Transverse colon (tissue), 4 donors: Measurements from ENCODE around the gene SLC6A20. TPM values are rescaled to one million over a fixed set of nuclear protein-coding genes. Genes with fewer than 3 reads are reported as not detected.

Source experiments
- DNase-seq: peaks from one replicate; pipeline ENCODE4 v3.0.0-alpha.2; 2019
- H3K27ac ChIP-seq, 4 donors: fragments of 200-600 bp; sonication (generic); 2 replicates each; pipeline ENCODE4 v1.5.1; 2016 to 2018; ENCODE audit warnings: inconsistent platforms in 4 of 4
- H3K27me3 ChIP-seq: fragments of 200-600 bp; sonication (generic); 2 replicates; pipeline ENCODE4 v1.5.1; 2017; ENCODE audit warnings: inconsistent platforms
- H3K36me3 ChIP-seq, 4 donors: fragments of 200-600 bp; sonication (generic); 2 replicates each; pipeline ENCODE4 v1.5.1; 2017 to 2019; ENCODE audit warnings: inconsistent platforms in 4 of 4
- H3K4me1 ChIP-seq, 4 donors: fragments of 200-600 bp; sonication (generic); 2 replicates each; pipeline ENCODE4 v1.5.1; 2017 to 2020; ENCODE audit warnings: inconsistent platforms in 4 of 4
- H3K4me3 ChIP-seq, 4 donors: fragments of 200-600 bp; sonication (generic); 1 replicate in 1 of 4; 2 replicates in 3 of 4; pipeline versions ENCODE4 v1.5.1 to v1.6.1; 2017 to 2019; ENCODE audit warnings: inconsistent platforms in 4 of 4
- H3K9me3 ChIP-seq, 2 donors: fragments of 200-600 bp; sonication (generic); 2 replicates each; pipeline ENCODE4 v1.5.1; 2017 to 2019; ENCODE audit warnings: inconsistent platforms in 2 of 2
- CTCF ChIP-seq, 5 experiments: fragments of 200-600 bp in 3 of 5; fragments of 450-650 bp in 2 of 5; sonication (generic) in 3 of 5; IDR thresholded peaks; 1 replicate in 2 of 5; 2 replicates in 3 of 5; pipeline ENCODE4 v1.5.1; 2016 to 2017; ENCODE audit warnings: antibody characterized with exemption in 5 of 5, inconsistent platforms in 3 of 5, mild to moderate bottlenecking in 2 of 5, moderate library complexity in 1 of 5
- EP300 ChIP-seq: sonication (generic); formaldehyde crosslinking; IDR thresholded peaks from one replicate; pipeline ENCODE4 v1.6.1; 2017; ENCODE audit warnings: antibody characterized with exemption, low read depth
- POLR2A ChIP-seq: fragments of 450-650 bp; IDR thresholded peaks from one replicate; pipeline ENCODE4 v1.6.1; 2016; ENCODE audit warnings: antibody characterized with exemption, mild to moderate bottlenecking, moderate library complexity
- POLR2AphosphoS5 ChIP-seq, 3 donors: sonication (generic); formaldehyde crosslinking; IDR thresholded peaks; one replicate each; pipeline ENCODE4 v1.6.1; 2016; ENCODE audit warnings: antibody characterized with exemption in 3 of 3
- WGBS, 2 donors: methylation state at CpG; one replicate each; pipeline ENCODE4 v1.1.5; 2018; ENCODE audit warnings: low coverage in 1 of 2; 5-methylcytosine and 5-hydroxymethylcytosine counted together
- in situ Hi-C, 4 donors: fragments of 200-750 bp; cut with MboI; loops; one replicate each; pipeline versions ENCODE4 v1.15.0 to v1.15.1; 2017; ENCODE audit warnings: low sequenced_read_pairs in 3 of 4, low pct_ligation_motif_present in 1 of 4, low pct_unique_long_range_greater_than_20kb in 1 of 4
- intact Hi-C: fragments of 100-400 bp; cut with DNase I; formaldehyde crosslinking; loops from one replicate; pipeline ENCODE4 v1.15.1; 2023; ENCODE audit warnings: low total_unique reads
- total RNA-seq, 4 donors: library from RNA; depleted of rRNA; stranded (reverse); fragments of >200 nt; gene quantifications; one replicate each; pipeline ENCODE4 v1.1.0, GENCODE V29; 2016

The SLC6A20 gene
- total RNA-seq, 4 donors from 2014 or later, result 0.32 to 0.41 TPM; not detected in 2

- in situ Hi-C loops, result no loop called here
- Histone ChIP-seq H3K27ac (no peak overlapping the region), H3K9me3 (no peaks in the 10 kb centered on the region), H3K27me3 (no peaks in the 10 kb centered on the region), H3K36me3 (peaks cover 0 to 43% (median 6%) of the 10 kb centered on the region in 4 donors), H3K4me1 (no peaks in the 10 kb centered on the region), H3K4me3 (no peak overlapping the region)
- no peak for TF ChIP-seq POLR2A
- no peak for TF ChIP-seq POLR2AphosphoS5 (IDR thresholded peaks at IDR 0.05)
- no peak for TF ChIP-seq CTCF (IDR thresholded peaks at IDR 0.05)
- no peak for TF ChIP-seq EP300
- DNase-seq, result no peak
- intact Hi-C loops, result no loop called here
- WGBS, 2 donors, result 87 to 98% methylated on average over 5 of the region's 5 CpGs
Observed at GRCh38 chr3:45830121-45830520, 33.8 kb upstream of the SLC6A20 start.

DNA sequence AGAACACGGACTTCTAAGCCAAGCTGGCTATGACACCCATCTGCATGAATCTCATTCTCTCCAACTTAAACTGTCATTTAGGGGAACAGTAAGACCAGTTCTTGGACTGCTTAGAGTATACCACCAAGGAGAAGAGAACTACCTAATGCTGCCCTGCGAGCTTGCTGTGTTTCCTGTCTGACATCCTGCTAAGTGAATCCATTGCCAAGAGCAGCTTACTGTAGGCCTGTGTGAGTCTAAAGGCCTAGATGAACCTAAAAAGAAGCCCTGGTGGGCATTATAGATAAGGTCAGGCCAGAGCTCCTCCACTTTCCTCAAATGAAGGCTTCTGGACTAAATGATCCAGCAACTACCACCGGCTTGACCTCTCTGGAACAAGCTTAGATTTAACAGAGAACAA, 30.6 kb upstream of the SLC6A20 start:
- in situ Hi-C loops, result no loop called here
- Histone ChIP-seq H3K36me3 (peaks cover 0 to 36% (median 5%) of the 10 kb centered on the region in 4 donors), H3K27ac (no peak overlapping the region), H3K27me3 (no peaks in the 10 kb centered on the region), H3K9me3 (no peaks in the 10 kb centered on the region), H3K4me1 (no peaks in the 10 kb centered on the region), H3K4me3 (no peak overlapping the region)
- no peak for DNase-seq
- TF ChIP-seq POLR2A (no peak), CTCF (IDR thresholded peaks at IDR 0.05) (no peak), POLR2AphosphoS5 (IDR thresholded peaks at IDR 0.05) (no peak)
- 83% methylated on average over 1 to 3 of the region's 3 CpGs for WGBS, 2 donors
- intact Hi-C loops, result no loop called here

GRCh38 chr3:45826321-45826720, 30.0 kb upstream of the SLC6A20 start:
- H3K27me3 ChIP-seq, result no peaks in the 10 kb centered on the region
- DNase-seq, result no peak
- peaks cover 0 to 36% (median 5%) of the 10 kb centered on the region in 4 donors for H3K36me3 ChIP-seq
- no peak overlapping the region for H3K27ac ChIP-seq
- no peaks in the 10 kb centered on the region for H3K9me3 ChIP-seq
- no peak overlapping the region for H3K4me3 ChIP-seq
- intact Hi-C loops (no loop called here), in situ Hi-C loops (no loop called here)
- no peaks in the 10 kb centered on the region for H3K4me1 ChIP-seq
- WGBS, 2 donors, result 62 to 73% methylated on average over 2 of the region's 2 CpGs
- TF ChIP-seq CTCF (IDR thresholded peaks at IDR 0.05) (no peak), POLR2A (no peak), EP300 (no peak), POLR2AphosphoS5 (IDR thresholded peaks at IDR 0.05) (no peak)

DNA sequence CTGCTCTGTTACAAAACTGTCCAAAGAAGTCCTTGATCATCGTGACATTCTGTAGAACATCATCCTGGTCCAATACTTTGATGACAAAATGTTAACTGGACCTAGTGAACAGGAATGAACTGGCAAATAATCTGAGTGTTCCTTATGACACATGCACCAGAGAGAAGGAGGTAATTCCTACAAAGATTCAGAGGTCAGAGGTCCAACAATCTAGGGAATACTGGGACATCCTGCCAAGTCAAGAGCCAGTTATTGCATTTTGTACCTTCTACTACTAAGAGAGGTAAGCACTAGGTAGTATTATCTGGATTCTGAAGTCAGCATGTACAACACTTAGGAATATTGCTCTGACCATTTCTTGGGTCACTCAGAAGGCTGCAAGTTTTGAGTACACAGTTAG, 24.8 kb upstream of the SLC6A20 start:
- in situ Hi-C loops, result no loop called here
- H3K4me3 ChIP-seq, result no peak overlapping the region
- no peak for DNase-seq
- H3K36me3 ChIP-seq, result peaks cover 0 to 16% (median 3%) of the 10 kb centered on the region in 4 donors
- TF ChIP-seq EP300, result no peak
- no peak for TF ChIP-seq CTCF (IDR thresholded peaks at IDR 0.05)
- no peak for TF ChIP-seq POLR2A
- TF ChIP-seq POLR2AphosphoS5 (IDR thresholded peaks at IDR 0.05), result no peak
- intact Hi-C loops, result no loop called here
- WGBS, 2 donors, result 80 to 100% methylated on average over 1 of the region's 1 CpG
- no peak overlapping the region for H3K27ac ChIP-seq
- H3K9me3 ChIP-seq, result no peaks in the 10 kb centered on the region
- H3K4me1 ChIP-seq, result peaks cover 0 to 20% (median 8%) of the 10 kb centered on the region in 4 donors
- H3K27me3 ChIP-seq, result no peaks in the 10 kb centered on the region
